ENCODE measurements around the gene SETBP1. TPM values are rescaled to one million over a fixed set of nuclear protein-coding genes. Genes with fewer than 3 reads are reported as not detected.
A peak's percentile ranks its signal among the peaks of the same experiment; 100 is the strongest.

SETBP1 gene
- polyA plus RNA-seq, 12 donors, result 11.4 to 21.8 (median 17.3) TPM; not detected in 1

GRCh38 chr18:44967599-44967998 is 286.9 kb downstream of the SETBP1 start:
- DNase-seq, result no peak

- DNase-seq, result no peak
Observed at GRCh38 chr18:44968336-44968735, 287.6 kb downstream of the SETBP1 start.

- no peak for DNase-seq
Observed at GRCh38 chr18:44969214-44969795, 288.6 kb downstream of the SETBP1 start.

GRCh38 chr18:44973282-44973681 is 292.6 kb downstream of the SETBP1 start:
- no peak for DNase-seq

GRCh38 chr18:44974174-44974573 is 293.5 kb downstream of the SETBP1 start:
- DNase-seq, result no peak

GRCh38 chr18:44977856-44978255 is 297.2 kb downstream of the SETBP1 start:
- no peak for DNase-seq

GRCh38 chr18:44979748-44980147 is 299.1 kb downstream of the SETBP1 start:
- no peak for DNase-seq

GRCh38 chr18:44981121-44981520 is 300.4 kb downstream of the SETBP1 start:
- peak; percentile 17 for DNase-seq

- DNase-seq, result no peak
Observed at GRCh38 chr18:44986933-44987332, 306.2 kb downstream of the SETBP1 start.

GRCh38 chr18:44987371-44987770 is 306.7 kb downstream of the SETBP1 start:
- DNase-seq, result no peak

- DNase-seq, result no peak
Observed at GRCh38 chr18:44988821-44989587, 308.3 kb downstream of the SETBP1 start.

- no peak for DNase-seq
Observed at GRCh38 chr18:44996261-44996660, 315.6 kb downstream of the SETBP1 start.

- DNase-seq, result no peak
Observed at GRCh38 chr18:44997174-44997573, 316.5 kb downstream of the SETBP1 start.

- DNase-seq, result no peak
Observed at GRCh38 chr18:44998360-44998759, 317.7 kb downstream of the SETBP1 start.

- DNase-seq, result no peak
Observed at GRCh38 chr18:45004546-45005080, 323.9 kb downstream of the SETBP1 start.

GRCh38 chr18:45006934-45007333 is 326.2 kb downstream of the SETBP1 start:
- no peak for DNase-seq

GRCh38 chr18:45007531-45007930 is 326.8 kb downstream of the SETBP1 start:
- DNase-seq, result no peak

GRCh38 chr18:45008694-45009413 is 328.2 kb downstream of the SETBP1 start:
- no peak for DNase-seq

- no peak for DNase-seq
Observed at GRCh38 chr18:45009756-45010155, 329.1 kb downstream of the SETBP1 start.

- DNase-seq, result no peak
Observed at GRCh38 chr18:45012286-45012685, 331.6 kb downstream of the SETBP1 start.

GRCh38 chr18:45014047-45014501 is 333.4 kb downstream of the SETBP1 start:
- DNase-seq, result no peak

GRCh38 chr18:45015788-45016128 is 335.1 kb downstream of the SETBP1 start:
- peak; percentile 25 for DNase-seq

GRCh38 chr18:45019469-45019868 is 338.8 kb downstream of the SETBP1 start:
- DNase-seq, result no peak
